ENCODE results near the gene FHDC1.

The FHDC1 gene

DNA sequence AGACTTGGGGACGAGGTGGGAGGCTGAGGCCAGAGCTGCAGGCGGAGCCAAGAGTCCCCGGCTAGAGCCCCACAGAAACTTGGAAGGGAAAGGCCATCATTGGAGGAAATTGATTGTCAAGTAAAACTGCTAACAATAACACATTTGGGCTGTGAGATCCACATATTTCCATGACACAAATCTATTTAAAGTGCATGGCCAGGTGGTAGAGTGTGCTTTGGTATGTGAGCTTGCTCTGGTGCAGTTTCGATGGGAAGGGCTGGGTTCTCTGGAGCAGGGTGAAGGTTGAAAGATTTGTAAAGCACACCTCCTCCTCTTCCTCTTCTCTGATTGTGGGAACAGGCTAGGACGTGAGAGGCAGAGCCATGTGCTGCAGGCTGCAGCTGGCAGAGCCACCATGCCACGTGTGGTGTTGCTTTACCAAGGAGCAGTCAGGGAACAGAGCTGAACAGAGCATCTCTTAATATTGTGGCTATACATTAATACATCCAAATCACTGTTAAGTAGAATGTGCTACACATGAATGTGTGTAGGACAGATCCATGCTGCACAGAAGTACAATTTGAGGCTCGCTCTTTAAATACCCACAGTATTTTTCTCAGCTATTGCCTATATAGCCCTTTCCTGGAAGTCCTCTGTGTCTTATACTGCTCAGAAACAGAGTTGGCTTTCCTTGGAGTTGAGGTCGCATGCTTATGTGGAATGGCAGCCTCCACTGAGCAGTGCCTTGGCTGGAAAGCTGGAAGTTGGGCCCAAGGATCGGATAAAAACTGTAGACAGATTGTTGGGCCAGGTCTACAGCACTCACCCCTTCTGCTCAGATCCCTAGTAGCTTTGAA lies 37.7 kb downstream of the FHDC1 start:
- H3K4me1 ChIP-seq (ENCODE audit: control insufficient read depth, insufficient read depth, low read length), result peaks cover 11% of the 10 kb centered on the region
- H3K4me3 ChIP-seq (ENCODE audit: low read length), result no peak overlapping the region
- no peaks in the 10 kb centered on the region for H3K36me3 ChIP-seq (ENCODE audit: control insufficient read depth, insufficient read depth, low read length, severe bottlenecking)
- peaks cover 8% of the 10 kb centered on the region for H3K27me3 ChIP-seq (replicated peaks; ENCODE audit: control insufficient read depth, insufficient read depth, low read length)
- no peak for DNase-seq (ENCODE audit: low read depth)
- no peaks in the 10 kb centered on the region for H3K9me3 ChIP-seq (ENCODE audit: control insufficient read depth, low read length)
- H3K9ac ChIP-seq (ENCODE audit: low read length), result no peak overlapping the region

DNA sequence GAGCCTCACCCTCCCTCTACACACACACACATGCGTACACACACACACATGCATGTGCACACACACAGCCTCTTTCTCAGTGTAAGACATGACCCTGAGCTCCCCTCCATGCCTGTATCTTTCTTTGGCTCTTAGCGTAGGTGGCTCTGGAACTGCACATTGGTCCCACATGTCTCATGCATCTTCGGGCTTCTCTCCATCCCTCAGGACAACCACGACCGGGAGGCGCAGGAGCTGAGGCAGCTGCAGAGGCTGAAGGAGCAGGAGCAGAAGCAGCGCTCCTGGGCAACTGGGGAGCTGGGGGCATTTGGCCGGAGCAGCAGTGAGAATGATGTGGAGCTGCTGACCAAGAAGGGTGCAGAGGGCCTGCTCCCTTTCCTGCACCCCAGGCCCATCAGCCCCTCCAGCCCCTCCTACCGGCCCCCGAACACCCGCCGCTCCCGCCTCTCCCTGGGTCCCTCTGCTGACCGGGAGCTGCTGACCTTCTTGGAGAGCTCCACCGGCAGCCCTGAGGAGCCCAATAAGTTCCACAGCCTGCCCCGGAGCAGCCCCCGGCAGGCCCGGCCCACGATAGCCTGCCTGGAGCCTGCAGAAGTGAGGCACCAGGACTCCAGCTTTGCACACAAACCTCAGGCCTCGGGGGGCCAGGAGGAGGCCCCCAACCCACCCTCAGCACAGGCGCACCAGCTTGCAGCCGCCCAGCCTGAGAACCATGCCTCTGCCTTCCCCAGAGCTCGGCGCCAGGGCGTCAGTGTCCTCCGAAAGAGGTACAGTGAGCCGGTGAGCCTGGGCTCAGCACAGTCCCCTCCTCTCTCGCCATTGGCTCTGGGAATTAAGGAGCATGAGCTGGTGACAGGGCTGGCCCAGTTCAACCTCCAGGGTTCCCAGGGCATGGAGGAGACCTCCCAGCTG lies 38.6 kb downstream of the FHDC1 start:
- H3K9ac ChIP-seq (ENCODE audit: low read length), result no peak overlapping the region
- H3K4me3 ChIP-seq (ENCODE audit: low read length), result no peak overlapping the region
- no peaks in the 10 kb centered on the region for H3K9me3 ChIP-seq (ENCODE audit: control insufficient read depth, low read length)
- no peak for DNase-seq (ENCODE audit: low read depth)
- peaks cover 11% of the 10 kb centered on the region for H3K4me1 ChIP-seq (ENCODE audit: control insufficient read depth, insufficient read depth, low read length)
- H3K36me3 ChIP-seq (ENCODE audit: control insufficient read depth, insufficient read depth, low read length, severe bottlenecking), result no peaks in the 10 kb centered on the region
- peaks cover 10% of the 10 kb centered on the region for H3K27me3 ChIP-seq (replicated peaks; ENCODE audit: control insufficient read depth, insufficient read depth, low read length)

DNA sequence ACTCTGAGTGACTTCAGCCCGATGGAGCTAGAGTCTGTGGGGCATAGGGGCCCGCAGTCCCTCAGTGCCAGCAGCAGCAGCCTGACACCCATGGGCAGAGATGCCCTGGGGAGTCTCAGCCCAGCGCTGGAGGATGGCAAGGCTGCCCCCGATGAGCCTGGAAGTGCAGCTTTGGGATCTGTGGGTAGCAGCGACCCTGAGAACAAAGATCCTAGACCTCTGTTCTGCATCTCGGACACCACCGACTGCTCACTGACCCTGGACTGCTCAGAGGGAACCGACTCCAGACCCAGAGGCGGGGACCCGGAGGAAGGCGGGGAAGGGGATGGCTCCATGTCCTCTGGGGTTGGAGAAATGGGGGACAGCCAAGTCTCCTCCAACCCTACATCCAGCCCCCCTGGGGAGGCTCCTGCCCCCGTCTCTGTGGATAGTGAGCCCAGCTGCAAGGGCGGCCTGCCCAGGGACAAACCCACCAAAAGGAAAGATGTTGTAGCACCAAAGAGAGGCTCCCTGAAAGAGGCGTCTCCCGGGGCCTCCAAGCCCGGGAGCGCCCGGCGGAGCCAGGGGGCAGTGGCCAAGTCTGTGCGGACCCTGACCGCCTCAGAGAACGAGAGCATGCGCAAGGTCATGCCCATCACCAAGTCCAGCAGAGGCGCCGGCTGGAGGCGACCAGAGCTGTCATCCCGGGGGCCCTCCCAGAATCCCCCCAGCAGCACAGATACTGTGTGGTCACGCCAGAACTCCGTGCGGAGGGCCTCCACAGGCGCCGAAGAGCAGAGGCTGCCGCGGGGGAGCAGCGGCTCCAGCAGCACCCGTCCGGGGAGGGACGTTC lies 39.5 kb downstream of the FHDC1 start:
- no peaks in the 10 kb centered on the region for H3K9me3 ChIP-seq (ENCODE audit: control insufficient read depth, low read length)
- peaks cover 11% of the 10 kb centered on the region for H3K4me1 ChIP-seq (ENCODE audit: control insufficient read depth, insufficient read depth, low read length)
- no peak overlapping the region for H3K4me3 ChIP-seq (ENCODE audit: low read length)
- H3K27me3 ChIP-seq (replicated peaks; ENCODE audit: control insufficient read depth, insufficient read depth, low read length), result peaks cover 10% of the 10 kb centered on the region
- no peak overlapping the region for H3K9ac ChIP-seq (ENCODE audit: low read length)
- no peaks in the 10 kb centered on the region for H3K36me3 ChIP-seq (ENCODE audit: control insufficient read depth, insufficient read depth, low read length, severe bottlenecking)
- DNase-seq (ENCODE audit: low read depth), result no peak

DNA sequence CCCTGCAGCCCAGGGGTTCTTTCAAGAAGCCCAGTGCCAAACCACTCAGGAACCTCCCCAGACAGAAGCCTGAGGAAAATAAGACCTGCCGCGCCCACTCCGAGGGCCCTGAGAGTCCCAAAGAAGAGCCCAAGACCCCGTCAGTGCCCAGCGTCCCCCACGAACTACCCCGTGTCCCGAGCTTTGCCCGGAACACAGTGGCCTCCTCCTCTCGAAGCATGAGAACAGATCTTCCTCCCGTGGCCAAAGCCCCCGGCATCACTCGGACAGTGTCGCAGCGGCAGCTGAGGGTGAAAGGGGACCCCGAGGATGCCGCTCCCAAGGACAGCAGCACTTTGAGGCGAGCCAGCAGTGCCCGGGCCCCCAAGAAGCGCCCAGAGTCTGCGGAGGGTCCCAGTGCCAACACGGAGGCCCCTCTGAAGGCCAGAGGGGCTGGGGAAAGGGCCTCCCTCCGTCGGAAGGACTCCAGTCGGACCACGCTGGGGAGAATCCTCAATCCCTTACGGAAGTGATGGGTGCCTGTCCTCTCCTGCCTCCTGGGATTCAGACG lies 40.2 kb downstream of the FHDC1 start:
- DNase-seq (ENCODE audit: low read depth), result no peak
- no peaks in the 10 kb centered on the region for H3K36me3 ChIP-seq (ENCODE audit: control insufficient read depth, insufficient read depth, low read length, severe bottlenecking)
- H3K4me1 ChIP-seq (ENCODE audit: control insufficient read depth, insufficient read depth, low read length), result peaks cover 11% of the 10 kb centered on the region
- no peak overlapping the region for H3K9ac ChIP-seq (ENCODE audit: low read length)
- no peak overlapping the region for H3K4me3 ChIP-seq (ENCODE audit: low read length)
- peaks cover 10% of the 10 kb centered on the region for H3K27me3 ChIP-seq (replicated peaks; ENCODE audit: control insufficient read depth, insufficient read depth, low read length)
- no peaks in the 10 kb centered on the region for H3K9me3 ChIP-seq (ENCODE audit: control insufficient read depth, low read length)

DNA sequence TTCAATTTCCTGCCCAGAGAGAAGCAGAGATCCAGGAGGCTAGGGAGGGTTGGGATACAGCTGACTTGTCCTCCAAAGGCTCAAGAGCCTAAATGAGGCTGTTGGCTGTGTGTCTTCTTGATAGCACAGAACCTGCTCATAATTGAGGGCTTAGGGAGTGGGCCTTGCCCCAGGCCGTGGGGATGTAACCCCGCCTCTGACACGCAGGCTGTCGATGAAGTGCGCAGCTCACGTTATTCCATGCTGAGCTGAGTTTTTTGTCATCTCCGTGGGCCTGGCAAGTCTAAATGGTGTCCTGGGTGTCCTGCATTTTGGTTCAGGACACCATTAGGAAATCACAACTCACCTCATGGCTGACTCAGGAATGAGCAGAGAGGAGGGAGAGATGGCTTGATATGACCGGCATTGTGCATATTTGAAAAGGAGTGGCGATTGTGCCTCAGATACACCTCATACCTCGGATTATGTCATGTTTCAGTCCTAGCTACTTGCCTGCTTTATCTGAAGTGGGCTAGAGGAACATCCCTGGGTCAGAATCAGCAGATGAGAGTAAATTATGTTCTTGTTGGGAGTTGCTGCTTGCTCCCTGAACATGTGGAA lies 43.7 kb downstream of the FHDC1 start:
- Histone ChIP-seq H3K4me1 (ENCODE audit: control insufficient read depth, insufficient read depth, low read length) (peaks cover 14% of the 10 kb centered on the region), H3K36me3 (ENCODE audit: control insufficient read depth, insufficient read depth, low read length, severe bottlenecking) (no peaks in the 10 kb centered on the region), H3K9me3 (ENCODE audit: control insufficient read depth, low read length) (no peaks in the 10 kb centered on the region), H3K4me3 (ENCODE audit: low read length) (no peak overlapping the region), H3K9ac (ENCODE audit: low read length) (no peak overlapping the region), H3K27me3 (replicated peaks; ENCODE audit: control insufficient read depth, insufficient read depth, low read length) (peaks cover 10% of the 10 kb centered on the region)
- DNase-seq (ENCODE audit: low read depth), result no peak

DNA sequence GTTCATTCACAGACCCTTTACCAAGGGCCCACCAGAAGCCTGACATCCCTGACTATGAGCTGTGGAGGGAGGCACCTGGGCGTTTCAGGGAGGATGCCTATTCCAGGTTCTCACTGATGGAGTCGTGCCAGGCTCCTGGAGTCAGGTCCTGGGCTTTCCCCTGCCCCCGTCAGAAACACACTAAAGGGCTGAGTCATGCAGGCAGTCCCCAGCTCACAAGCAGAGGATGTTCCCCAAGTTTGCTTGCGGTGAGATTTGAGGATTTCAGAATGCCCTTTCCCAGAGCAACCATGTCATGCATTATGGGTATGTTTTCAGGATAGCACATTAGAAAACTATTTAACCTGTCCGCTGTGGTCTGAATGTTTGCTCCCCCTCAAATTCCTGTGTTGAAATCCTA lies 45.2 kb downstream of the FHDC1 start:
- Histone ChIP-seq H3K4me1 (ENCODE audit: control insufficient read depth, insufficient read depth, low read length) (peaks cover 14% of the 10 kb centered on the region), H3K27me3 (replicated peaks; ENCODE audit: control insufficient read depth, insufficient read depth, low read length) (peaks cover 10% of the 10 kb centered on the region), H3K9me3 (ENCODE audit: control insufficient read depth, low read length) (no peaks in the 10 kb centered on the region), H3K9ac (ENCODE audit: low read length) (no peak overlapping the region), H3K4me3 (ENCODE audit: low read length) (no peak overlapping the region), H3K36me3 (ENCODE audit: control insufficient read depth, insufficient read depth, low read length, severe bottlenecking) (no peaks in the 10 kb centered on the region)
- DNase-seq (ENCODE audit: low read depth), result no peak

DNA sequence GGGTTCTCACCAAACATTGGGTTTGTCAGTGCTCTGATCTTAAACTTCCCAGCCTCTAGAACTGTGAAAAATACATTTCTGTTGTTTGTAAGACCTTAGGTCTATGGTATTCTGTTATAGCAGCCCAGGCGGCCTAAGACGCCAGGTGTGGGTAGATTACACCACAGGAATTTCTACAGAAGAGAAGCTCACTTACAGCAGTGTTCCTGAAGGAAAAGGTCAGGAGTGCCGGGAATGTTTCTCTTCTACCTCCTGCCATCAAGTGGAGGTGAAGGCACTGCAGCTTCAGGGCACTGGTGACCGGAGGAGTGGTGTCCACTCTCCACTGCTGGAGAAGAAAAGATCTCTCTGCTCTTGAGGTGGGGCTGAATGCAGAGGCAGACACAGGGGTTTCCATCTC lies 45.7 kb downstream of the FHDC1 start:
- no peak overlapping the region for H3K4me3 ChIP-seq (ENCODE audit: low read length)

DNA sequence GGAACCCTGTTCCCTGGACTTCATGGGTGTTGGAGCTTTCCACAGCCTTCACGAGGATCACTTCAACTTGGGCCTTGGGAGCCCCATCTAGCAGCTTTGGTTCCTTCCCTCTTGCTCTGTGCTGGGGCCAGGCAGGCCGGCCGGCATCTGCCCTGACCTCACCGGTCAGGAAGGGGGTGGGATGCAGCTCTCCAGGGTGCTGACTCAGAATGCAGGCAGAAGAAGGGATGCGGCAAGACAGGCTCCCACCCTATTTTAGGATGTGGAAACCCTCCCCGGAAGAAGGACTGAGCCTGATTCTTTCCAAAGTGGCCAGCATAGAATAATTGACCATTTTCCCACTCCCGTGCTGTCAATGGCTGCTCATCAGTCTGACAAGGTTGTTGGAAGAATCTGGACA lies 47.1 kb downstream of the FHDC1 start:
- Histone ChIP-seq H3K4me3 (ENCODE audit: low read length) (no peak overlapping the region), H3K9me3 (ENCODE audit: control insufficient read depth, low read length) (no peaks in the 10 kb centered on the region)
- no peak for DNase-seq (ENCODE audit: low read depth)

More for the DNA sequence above, 45.7 kb downstream of the FHDC1 start:
- Histone ChIP-seq H3K27me3 (replicated peaks; ENCODE audit: control insufficient read depth, insufficient read depth, low read length) (peaks cover 10% of the 10 kb centered on the region), H3K9ac (ENCODE audit: low read length) (no peak overlapping the region), H3K36me3 (ENCODE audit: control insufficient read depth, insufficient read depth, low read length, severe bottlenecking) (no peaks in the 10 kb centered on the region), H3K4me1 (ENCODE audit: control insufficient read depth, insufficient read depth, low read length) (peaks cover 14% of the 10 kb centered on the region), H3K9me3 (ENCODE audit: control insufficient read depth, low read length) (no peaks in the 10 kb centered on the region)
- DNase-seq (ENCODE audit: low read depth), result no peak

DNA sequence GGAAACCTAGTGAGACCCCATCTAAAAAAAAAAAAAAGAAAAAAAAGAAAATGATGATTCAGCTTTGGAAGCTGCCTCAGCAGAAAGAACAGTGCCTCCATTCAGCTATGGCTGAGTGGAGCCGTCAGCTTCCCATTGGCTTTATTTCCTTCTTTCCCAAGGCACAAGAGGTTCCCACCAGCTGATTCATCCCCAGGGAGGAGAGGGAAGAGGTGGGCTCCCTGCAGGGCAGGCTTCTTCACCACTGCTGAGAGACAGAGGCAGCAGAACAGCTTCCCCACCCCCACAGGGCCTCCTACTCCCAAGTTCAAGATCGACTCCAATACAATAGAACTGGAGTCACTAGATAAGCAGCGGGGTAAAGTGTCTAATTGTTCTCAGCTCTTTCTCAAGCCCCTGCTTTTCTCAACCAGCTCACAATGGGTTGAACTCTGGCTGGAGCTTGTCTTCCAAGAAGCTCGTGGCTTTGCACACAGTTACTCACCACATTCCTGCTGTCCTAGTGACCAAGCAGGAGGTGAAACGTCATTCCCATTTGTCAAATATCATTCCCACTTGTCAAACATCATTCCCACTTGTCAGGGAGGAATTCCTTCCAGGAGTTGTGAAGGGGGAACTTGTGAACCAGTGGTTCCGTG lies 47.8 kb downstream of the FHDC1 start:
- Histone ChIP-seq H3K4me1 (ENCODE audit: control insufficient read depth, insufficient read depth, low read length) (peaks cover 14% of the 10 kb centered on the region), H3K36me3 (ENCODE audit: control insufficient read depth, insufficient read depth, low read length, severe bottlenecking) (no peaks in the 10 kb centered on the region), H3K9ac (ENCODE audit: low read length) (no peak overlapping the region), H3K27me3 (replicated peaks; ENCODE audit: control insufficient read depth, insufficient read depth, low read length) (peaks cover 12% of the 10 kb centered on the region), H3K4me3 (ENCODE audit: low read length) (peak overlapping the region; percentile 29), H3K9me3 (ENCODE audit: control insufficient read depth, low read length) (no peaks in the 10 kb centered on the region)
- no peak for DNase-seq (ENCODE audit: low read depth)

More for the DNA sequence above, 47.1 kb downstream of the FHDC1 start:
- Histone ChIP-seq H3K9ac (ENCODE audit: low read length) (no peak overlapping the region), H3K27me3 (replicated peaks; ENCODE audit: control insufficient read depth, insufficient read depth, low read length) (peaks cover 10% of the 10 kb centered on the region), H3K36me3 (ENCODE audit: control insufficient read depth, insufficient read depth, low read length, severe bottlenecking) (no peaks in the 10 kb centered on the region), H3K4me1 (ENCODE audit: control insufficient read depth, insufficient read depth, low read length) (peaks cover 14% of the 10 kb centered on the region)

All from adipocyte (in vitro differentiated cells).